Lower leg skin (tissue), 4 donors: ENCODE measurements around the gene RAB11FIP3. TPM values are rescaled to one million over a fixed set of nuclear protein-coding genes. Genes with fewer than 3 reads are reported as not detected.

Experiments
- DNase-seq, 2 donors: peaks; one replicate each; pipeline ENCODE4 v3.0.0-alpha.2; 2019; ENCODE audit warnings: low spot score in 2 of 2
- H3K4me3 ChIP-seq: fragments of 200-600 bp; sonication (generic); 2 replicates; pipeline ENCODE4 v1.5.1; 2017; ENCODE audit warnings: mild to moderate bottlenecking, low read depth; ENCODE audit not compliant: poor library complexity, severe bottlenecking
- CTCF ChIP-seq, 3 donors: fragments of 450-650 bp; IDR thresholded peaks; one replicate each; pipeline ENCODE4 v1.5.1; 2016; ENCODE audit warnings: antibody characterized with exemption in 3 of 3, mild to moderate bottlenecking in 3 of 3, moderate library complexity in 2 of 3
- POLR2A ChIP-seq, 2 donors: fragments of 450-650 bp; IDR thresholded peaks; one replicate each; pipeline ENCODE4 v1.6.1; 2016 to 2017; ENCODE audit warnings: antibody characterized with exemption in 2 of 2, mild to moderate bottlenecking in 1 of 2, moderate library complexity in 1 of 2
- WGBS, 2 donors: methylation state at CpG; one replicate each; pipeline ENCODE4 v1.1.5; 2018; 5-methylcytosine and 5-hydroxymethylcytosine counted together
- intact Hi-C: fragments of 100-400 bp; cut with DNase I; formaldehyde crosslinking; loops from one replicate; pipeline ENCODE4 v1.15.0; 2023; ENCODE audit warnings: low total_unique reads
- microRNA-seq, 2 donors: library from miRNA; unstranded; fragments of <30 nt; microRNA quantifications; one replicate each; pipeline ENCODE4, GENCODE V29; 2016; ENCODE audit warnings: borderline replicate concordance in 2 of 2, borderline number of aligned reads in 1 of 2
- total RNA-seq, 4 donors: library from RNA; depleted of rRNA; stranded (reverse); fragments of >200 nt; gene quantifications; one replicate each; pipeline ENCODE4 v1.1.0, GENCODE V29; 2016

Gene RAB11FIP3
- total RNA-seq, 4 donors from 2014 or later, result 22.1 to 66.3 (median 27.7) TPM

DNA sequence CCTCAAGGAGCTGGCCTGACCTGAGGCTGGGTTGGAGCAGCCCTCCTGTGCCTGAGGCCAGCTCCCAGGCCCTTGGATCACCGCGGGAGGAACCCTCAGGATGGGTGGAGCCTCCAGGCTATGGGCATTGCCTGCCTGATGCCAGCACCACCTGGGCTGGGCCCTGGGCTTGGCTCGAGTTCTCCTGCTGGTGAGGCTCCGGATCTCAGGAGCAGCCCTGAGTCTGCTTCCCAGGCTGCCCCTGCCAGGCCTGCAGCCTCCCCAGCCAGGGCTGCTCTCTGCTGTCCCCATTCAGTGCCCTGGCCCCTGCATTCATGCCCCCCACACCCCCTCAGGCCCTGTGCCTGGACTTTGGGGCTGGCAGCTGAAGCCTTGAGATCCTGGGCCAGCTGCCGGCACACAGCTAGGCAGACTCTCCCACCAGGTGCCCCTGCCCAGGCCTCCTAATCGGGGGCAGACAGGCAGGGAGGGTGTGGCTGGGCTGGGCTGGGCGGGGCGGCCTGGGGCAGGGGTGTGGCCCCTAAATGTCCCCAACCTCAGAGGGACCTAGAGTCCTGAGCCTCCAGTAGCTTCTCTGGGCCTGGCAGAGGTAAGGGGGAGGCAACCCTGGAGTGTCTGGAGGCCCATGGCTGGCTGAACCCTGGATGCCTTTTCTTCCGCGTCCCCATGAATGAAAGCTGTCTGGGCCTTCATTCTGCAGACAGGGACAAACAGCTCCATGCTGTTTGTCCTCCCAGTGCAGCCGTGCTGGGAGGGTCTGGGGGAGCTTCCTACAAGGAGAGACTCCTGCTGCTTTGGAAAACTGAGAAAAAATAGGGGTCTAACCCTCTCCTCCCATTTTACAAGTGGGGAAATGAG lies 143.2 kb downstream of the RAB11FIP3 start:
- TF ChIP-seq POLR2A (IDR thresholded peaks at IDR 0.05), result no peak
- TF ChIP-seq CTCF (IDR thresholded peaks at IDR 0.05), result no peak
- WGBS, 2 donors, result 26 to 34% methylated on average over 5 to 9 of the region's 11 CpGs
- H3K4me3 ChIP-seq, result no peak overlapping the region
- DNase-seq, result no peak
- intact Hi-C loops, result no loop called here

- peak within 1 kb of the TSS; percentile 81 for H3K4me3 ChIP-seq
- TF ChIP-seq POLR2A (IDR thresholded peaks at IDR 0.05), result no peak
- no peak for TF ChIP-seq CTCF (IDR thresholded peaks at IDR 0.05)
- peak; percentile 51 to 93 for DNase-seq
- intact Hi-C loops, result no loop called here
- 3 to 5% methylated on average over 11 to 23 of the region's 87 CpGs for WGBS, 2 donors
These were observed 144.2 kb downstream of the RAB11FIP3 start, which contains the start of gene PIGQ for GRCh38 chr16:569445-570254. Gene PIGQ (plus strand): TSS chr16:569968. CDS start chr16:574075, 4,107 bp downstream.

Small RNA genes lying within 50 kb of the gene (microRNA-seq; reads per million reads assigned to microRNA genes)
- gene MIR3176 (0 to 0.68 reads per million in 2 donors), gene MIR5587 (0 reads per million in 2 donors)

Other genes with a start within 250 kb of the RAB11FIP3 start
- 100 to 1,000 TPM in 2 of 4 donors, 10 to 100 TPM in 1, 1 to 10 TPM in 1; 2.5 to 474 (median 180) TPM for gene HBA1, start 249.0 kb upstream of the RAB11FIP3 start, total RNA-seq
- gene HBQ1, start 245.2 kb upstream of the RAB11FIP3 start, total RNA-seq, result 1 to 10 TPM in 1 of 4 donors, not detected in 3; 1.7 TPM
- 100 to 1,000 TPM in 1 of 4 donors, 10 to 100 TPM in 3; 38.4 to 111 (median 43.5) TPM for gene LUC7L, start 196.2 kb upstream of the RAB11FIP3 start, total RNA-seq
- gene FAM234A, start 190.8 kb upstream of the RAB11FIP3 start, total RNA-seq, result 100 to 1,000 TPM in 3 of 4 donors, 10 to 100 TPM in 1; 61.4 to 123 (median 110) TPM
- gene RGS11, start 149.7 kb upstream of the RAB11FIP3 start, total RNA-seq, result 1 to 10 TPM in 2 of 4 donors, under 1 TPM in 2; 0.08 to 2.7 (median 1.6) TPM
- not detected for gene ARHGDIG, start 145.1 kb upstream of the RAB11FIP3 start, total RNA-seq
- under 1 TPM in 3 of 4 donors, not detected in 1; 0.12 to 0.45 (median 0.23) TPM for gene PDIA2, start 142.5 kb upstream of the RAB11FIP3 start, total RNA-seq
- gene AXIN1, start 72.9 kb upstream of the RAB11FIP3 start, total RNA-seq, result 10 to 100 TPM; 37.9 to 45.7 (median 40.6) TPM
- gene MRPL28, start 55.1 kb upstream of the RAB11FIP3 start, total RNA-seq, result 10 to 100 TPM; 55.1 to 70.8 (median 61.6) TPM
- gene PGAP6, start 43.7 kb upstream of the RAB11FIP3 start, total RNA-seq, result 10 to 100 TPM; 13.8 to 30.0 (median 19.4) TPM
- gene NME4, start 28.4 kb upstream of the RAB11FIP3 start, total RNA-seq, result 10 to 100 TPM; 15.4 to 29.8 (median 19.5) TPM
- gene DECR2, start 23.8 kb upstream of the RAB11FIP3 start, total RNA-seq, result 10 to 100 TPM; 14.0 to 21.0 (median 18.8) TPM
- 10 to 100 TPM; 80.8 to 95.5 (median 84.6) TPM for gene CAPN15, start 102.1 kb downstream of the RAB11FIP3 start, total RNA-seq
- gene PRR35, start 134.7 kb downstream of the RAB11FIP3 start, total RNA-seq, result not detected
- 1 to 10 TPM in 1 of 4 donors, under 1 TPM in 3; 0.49 to 1.0 (median 0.57) TPM for gene NHLRC4, start 141.4 kb downstream of the RAB11FIP3 start, total RNA-seq
- gene PIGQ, start 144.3 kb downstream of the RAB11FIP3 start, total RNA-seq, result 10 to 100 TPM; 33.2 to 46.1 (median 43.5) TPM
- gene RAB40C, start 164.4 kb downstream of the RAB11FIP3 start, total RNA-seq, result 100 to 1,000 TPM; 103 to 161 (median 122) TPM
- gene WFIKKN1, start 205.3 kb downstream of the RAB11FIP3 start, total RNA-seq, result 1 to 10 TPM; 1.3 to 5.0 (median 2.8) TPM
- gene METTL26, start 210.7 kb downstream of the RAB11FIP3 start, total RNA-seq, result 100 to 1,000 TPM; 108 to 161 (median 111) TPM
- gene MCRIP2, start 216.2 kb downstream of the RAB11FIP3 start, total RNA-seq, result 10 to 100 TPM; 10.5 to 31.3 (median 23.2) TPM
- gene WDR90, start 223.7 kb downstream of the RAB11FIP3 start, total RNA-seq, result 10 to 100 TPM; 11.1 to 32.1 (median 18.9) TPM
- gene RHOT2, start 242.5 kb downstream of the RAB11FIP3 start, total RNA-seq, result 10 to 100 TPM; 36.1 to 86.7 (median 58.7) TPM